GM12872 (cell line): ENCODE results near the gene GOLGA8B.

Experiments used
- CTCF ChIP-seq: IDR thresholded peaks from 3 replicates; pipeline ENCODE4 v1.5.1; 2011; ENCODE audit warnings: low read depth, mild to moderate bottlenecking, low read length, moderate library complexity; ENCODE audit not compliant: insufficient read depth

GOLGA8B gene

GRCh38 chr15:34583399-34584329 is at the start of gene GOLGA8B:
GOLGA8B (minus strand) TSS chr15:34583651; CDS start chr15:34535912, 47,739 bp downstream.
- TF ChIP-seq CTCF, result no peak

DNA sequence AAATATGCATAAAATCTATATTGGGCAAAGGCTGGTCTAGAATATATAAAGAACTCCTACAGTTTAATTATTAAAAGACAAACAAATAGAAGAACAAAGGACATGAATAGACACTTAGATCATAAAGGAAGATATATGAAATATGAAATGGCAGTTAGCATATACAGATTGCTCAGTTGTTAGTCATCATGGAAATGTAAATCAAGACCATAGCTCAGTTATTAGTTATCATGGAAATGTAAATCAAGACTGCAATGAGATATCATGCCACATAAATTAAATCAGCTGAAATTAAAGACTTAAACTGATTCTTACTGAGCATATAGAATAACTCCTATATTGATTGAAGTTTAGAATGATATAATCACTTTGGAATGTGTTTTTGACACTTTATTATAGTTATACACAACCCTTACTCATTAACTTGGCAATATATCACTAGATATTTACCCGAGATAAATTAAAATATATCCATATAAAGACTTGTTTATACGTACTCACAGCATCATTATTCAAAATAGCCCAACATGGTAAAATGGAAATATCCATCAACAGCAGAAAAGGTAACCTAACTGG is 45.2 kb upstream of the GOLGA8B start:
- no peak for TF ChIP-seq CTCF

GRCh38 chr15:34625007-34625406 is 41.6 kb upstream of the GOLGA8B start:
- no peak for TF ChIP-seq CTCF

GRCh38 chr15:34621675-34622074 is 38.2 kb upstream of the GOLGA8B start:
- TF ChIP-seq CTCF, result peak; percentile 16; the same call in 1 of the 3 replicates

GRCh38 chr15:34620814-34621213 is 37.4 kb upstream of the GOLGA8B start:
- no peak for TF ChIP-seq CTCF

- TF ChIP-seq CTCF, result no peak
Observed at GRCh38 chr15:34620142-34620541, 36.7 kb upstream of the GOLGA8B start.

GRCh38 chr15:34619151-34619550 is 35.7 kb upstream of the GOLGA8B start:
- TF ChIP-seq CTCF, result no peak
